Ramos (cell line): Measurements from ENCODE around the gene FPGS.

ENCODE experiments used
- in situ Hi-C: fragments of 300-500 bp; cut with MboI; formaldehyde crosslinking; loops from one replicate; pipeline ENCODE4 v1.14.3; 2022; ENCODE audit warnings: low sequenced_read_pairs; ENCODE audit not compliant: unreplicated experiment

The FPGS gene

DNA sequence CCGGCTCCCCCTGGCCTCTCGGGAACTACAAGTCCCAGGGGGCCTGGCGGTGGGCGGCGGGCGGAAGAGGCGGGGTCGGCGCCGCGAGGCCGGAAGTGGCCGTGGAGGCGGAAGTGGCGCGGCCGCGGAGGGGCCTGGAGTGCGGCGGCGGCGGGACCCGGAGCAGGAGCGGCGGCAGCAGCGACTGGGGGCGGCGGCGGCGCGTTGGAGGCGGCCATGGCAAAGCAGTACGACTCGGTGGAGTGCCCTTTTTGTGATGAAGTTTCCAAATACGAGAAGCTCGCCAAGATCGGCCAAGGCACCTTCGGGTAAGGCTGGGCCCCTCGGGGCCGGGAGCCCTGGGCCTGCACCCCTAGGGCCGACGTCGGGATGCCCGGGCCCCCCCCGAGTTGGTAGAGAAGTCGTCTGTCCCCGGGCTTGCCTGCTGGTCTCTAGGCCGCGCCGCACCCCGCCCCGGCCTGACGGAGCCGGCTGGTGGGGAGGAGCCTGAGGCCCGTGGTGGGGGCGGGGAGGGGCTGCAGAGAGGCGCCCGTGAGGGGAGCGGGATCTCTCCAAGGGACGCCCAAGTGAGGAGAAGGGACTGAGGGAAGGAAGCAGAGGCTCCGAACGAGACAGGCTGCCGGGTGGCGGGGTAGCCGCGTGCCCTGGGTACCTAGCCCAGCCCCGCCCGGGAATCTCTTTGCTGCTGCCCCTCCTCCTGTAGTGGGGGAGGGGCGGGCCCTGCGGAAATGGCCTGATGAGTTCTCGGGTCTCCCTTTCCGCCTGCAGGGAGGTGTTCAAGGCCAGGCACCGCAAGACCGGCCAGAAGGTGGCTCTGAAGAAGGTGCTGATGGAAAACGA is 16.5 kb upstream of the FPGS start, which contains the start of gene CDK9:
Gene CDK9, plus strand, starts transcription at position 102 of the 840 bp plus-strand sequence. Its CDS starts 115 bp downstream, at position 217.
- in situ Hi-C loops, result no loop called here

DNA sequence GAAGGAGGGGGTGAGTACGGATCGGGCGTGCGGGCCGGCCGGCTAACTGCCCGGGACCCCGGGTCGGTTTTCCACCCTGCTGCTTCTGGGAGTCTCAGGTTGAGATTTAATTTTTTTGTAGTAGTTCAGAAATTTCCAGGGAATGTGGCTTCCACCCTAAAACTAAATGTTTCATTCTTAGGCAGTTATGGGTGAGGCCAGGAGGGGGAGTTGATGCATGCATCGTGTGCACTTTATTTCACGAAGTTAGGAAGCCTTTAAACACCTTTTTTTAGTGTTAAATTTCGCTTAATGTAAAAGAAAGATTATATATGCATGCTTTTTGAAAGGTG is 15.9 kb upstream of the FPGS start:
- in situ Hi-C loops, result no loop called here

DNA sequence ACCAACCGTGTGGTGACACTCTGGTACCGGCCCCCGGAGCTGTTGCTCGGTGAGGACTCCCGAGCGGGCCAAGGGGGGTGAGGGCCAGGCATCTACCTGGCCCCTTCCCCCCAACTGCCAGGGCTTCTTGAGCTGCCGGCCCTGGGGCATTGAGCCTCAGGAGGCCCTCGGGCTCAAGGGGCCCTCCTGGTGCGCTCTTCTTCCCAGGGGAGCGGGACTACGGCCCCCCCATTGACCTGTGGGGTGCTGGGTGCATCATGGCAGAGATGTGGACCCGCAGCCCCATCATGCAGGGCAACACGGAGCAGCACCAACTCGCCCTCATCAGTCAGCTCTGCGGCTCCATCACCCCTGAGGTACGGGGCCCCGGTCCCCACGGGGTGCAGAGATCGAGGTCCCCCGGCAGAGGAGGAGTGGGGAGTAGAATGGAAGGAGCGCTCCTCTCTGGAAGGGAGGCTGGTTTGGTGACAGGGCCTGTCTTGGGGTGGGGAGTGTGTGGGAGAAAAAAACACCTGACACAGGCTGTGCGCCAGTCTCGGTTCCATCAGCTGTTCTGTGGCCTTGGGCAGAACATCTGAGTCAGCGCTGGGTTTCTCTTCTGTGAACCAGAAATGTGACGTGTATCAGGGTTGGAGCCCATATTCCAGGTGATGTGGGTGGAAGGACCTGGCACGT is 14.2 kb upstream of the FPGS start:
- in situ Hi-C loops, result no loop called here

DNA sequence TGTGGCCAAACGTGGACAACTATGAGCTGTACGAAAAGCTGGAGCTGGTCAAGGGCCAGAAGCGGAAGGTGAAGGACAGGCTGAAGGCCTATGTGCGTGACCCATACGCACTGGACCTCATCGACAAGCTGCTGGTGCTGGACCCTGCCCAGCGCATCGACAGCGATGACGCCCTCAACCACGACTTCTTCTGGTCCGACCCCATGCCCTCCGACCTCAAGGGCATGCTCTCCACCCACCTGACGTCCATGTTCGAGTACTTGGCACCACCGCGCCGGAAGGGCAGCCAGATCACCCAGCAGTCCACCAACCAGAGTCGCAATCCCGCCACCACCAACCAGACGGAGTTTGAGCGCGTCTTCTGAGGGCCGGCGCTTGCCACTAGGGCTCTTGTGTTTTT is 13.5 kb upstream of the FPGS start:
- in situ Hi-C loops, result no loop called here

DNA sequence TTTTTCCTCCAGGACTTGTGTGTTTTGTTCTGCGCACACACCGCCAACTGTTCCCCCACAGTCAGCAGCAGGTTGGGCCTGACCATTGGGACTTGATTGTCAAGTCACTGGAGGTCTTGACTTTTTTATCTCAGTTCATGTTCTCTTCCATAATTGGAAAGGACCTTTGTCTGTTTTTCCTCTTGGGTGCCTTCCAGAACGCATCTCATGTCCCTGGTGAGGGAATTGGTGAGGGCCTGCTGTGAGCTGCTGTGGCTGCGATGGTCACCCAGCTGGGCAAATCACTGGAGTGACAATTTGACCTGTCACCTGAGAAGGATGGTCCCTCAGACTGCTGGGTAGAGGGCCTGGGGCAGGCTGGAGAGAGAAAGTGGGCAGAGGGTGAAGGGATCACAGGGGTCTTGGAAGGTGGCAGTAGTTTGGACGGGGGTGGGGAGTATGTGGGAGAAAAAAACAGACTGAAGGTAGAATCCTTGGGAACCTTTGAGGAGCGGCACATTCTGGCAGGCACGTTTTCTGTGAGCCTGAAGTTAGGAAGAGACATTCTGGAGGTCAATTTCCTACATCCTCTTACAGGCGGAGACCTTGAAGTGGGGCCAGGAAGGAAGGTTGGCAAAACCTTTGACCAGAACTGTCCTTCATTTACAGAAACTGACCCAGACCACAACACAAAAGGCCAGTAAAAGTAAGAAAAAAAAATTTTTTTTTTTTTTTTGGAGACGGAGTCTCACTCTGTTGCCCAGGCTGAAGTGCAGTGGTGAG is 12.4 kb upstream of the FPGS start:
- in situ Hi-C loops, result no loop called here

DNA sequence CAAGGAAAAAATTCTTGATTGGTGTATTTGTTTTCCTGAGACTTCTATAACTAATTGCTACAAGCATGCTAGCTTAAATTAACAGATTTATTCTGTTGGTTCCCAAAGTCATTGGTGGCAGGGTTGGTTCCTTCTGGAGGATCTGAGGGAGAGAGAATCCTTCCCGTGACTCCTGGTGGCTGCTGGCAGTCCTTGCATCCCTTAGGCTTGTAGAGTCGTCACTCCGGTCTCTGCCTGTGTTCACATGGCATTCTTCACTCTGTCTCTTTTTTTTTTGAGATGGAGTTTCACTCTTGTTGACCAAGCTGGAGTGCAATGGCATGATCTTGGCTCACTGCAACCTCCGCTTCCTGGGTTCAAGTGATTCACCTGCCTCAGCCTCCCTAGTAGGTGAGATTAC is 11.6 kb upstream of the FPGS start:
- in situ Hi-C loops, result no loop called here

DNA sequence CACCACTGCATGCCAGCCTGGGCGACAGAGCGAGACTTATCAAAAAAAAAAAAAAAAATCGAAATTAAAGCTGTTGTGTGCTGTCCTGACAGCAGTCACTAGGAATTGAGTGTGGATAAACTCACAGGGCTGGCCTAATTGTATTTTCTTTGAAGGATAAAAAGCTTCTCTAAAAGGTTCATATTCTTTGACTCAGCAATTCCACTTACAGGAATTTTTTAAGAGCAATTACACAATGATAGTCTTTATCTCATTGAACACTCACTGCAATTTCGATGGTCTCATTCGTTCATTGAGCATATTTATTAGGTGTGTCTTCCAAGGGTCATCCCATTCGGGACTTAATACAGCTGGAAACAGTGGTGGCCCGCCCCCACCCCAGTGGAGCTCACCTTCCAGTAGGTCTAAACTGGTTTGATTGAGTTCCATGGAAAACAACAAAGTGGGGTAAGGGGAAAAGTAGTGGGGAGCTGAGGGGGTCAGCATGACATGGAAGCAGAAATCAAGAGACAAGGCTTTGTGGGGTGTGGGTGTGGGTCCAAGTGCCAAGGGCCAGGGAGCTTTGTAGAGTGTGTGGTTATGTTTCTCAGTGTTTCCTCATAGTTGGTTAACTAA is 10.2 kb upstream of the FPGS start:
- in situ Hi-C loops, result no loop called here

DNA sequence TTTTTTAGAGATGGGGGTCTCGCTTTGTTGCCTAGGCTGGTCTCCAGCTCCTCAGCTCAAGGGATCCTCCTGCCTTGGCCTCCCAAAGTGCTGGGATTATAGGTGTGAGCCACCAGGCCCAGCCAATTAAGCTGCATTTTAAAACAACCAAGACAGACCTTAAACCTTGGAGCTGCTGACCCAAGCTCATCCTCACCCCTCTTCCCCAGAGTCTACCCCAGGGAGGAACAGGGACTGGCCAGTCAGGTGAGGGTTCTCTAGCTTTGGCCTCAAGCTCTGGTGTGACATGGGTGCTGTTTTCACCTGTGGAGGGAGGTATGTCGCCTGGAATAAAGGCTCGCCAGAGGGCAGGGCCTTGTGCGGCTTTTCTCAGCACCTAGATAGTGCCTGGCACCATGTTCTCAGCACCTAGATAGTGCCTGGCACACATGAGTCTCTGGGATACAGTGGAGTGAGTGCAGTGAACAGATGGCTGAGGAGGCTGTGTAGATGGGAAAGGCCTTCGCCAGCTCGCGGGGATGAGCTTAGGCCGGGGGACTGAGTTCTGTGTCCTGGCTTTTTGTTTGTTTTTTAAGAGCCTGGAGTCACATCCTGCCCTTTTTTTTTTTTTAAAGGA is 9.5 kb upstream of the FPGS start:
- in situ Hi-C loops, result no loop called here

DNA sequence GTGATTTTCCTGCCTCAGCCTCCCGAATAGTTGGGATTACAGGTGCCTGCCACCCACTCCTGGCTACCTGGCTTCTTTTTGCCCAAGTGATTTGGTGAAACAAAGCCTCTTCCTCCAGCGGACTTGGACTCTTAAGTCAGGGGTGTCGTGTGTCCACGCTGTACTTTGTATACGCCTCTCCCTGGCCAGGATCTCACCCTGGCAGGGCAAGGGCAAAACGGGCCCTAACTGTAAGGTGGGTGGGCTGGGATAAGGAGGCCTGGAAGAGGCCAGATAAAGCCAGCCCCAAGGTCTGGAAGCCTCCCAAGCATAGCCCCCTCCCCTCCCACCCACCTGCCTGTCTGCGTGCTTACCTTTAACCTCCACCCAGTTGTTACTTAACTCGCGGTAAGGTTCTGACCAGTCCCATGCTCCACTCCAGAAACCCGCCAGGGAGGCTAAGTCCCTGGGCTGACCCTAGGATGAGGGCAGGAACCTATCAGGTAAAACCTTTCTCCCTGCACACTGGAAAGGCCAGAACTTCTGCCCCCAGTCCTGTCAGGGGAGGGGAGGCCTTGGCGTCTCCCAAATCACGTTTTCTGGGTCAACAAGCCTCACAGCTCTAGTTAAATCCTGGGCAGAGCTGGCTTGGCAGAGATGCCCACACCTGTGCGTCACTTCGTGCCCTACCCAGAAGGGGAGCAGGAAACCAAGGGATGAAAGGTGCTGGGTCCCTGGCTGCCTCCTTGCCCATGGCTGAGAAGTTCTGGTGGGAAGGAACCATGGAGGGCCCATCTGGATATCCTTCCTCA is 8.5 kb upstream of the FPGS start:
- in situ Hi-C loops, result no loop called here

DNA sequence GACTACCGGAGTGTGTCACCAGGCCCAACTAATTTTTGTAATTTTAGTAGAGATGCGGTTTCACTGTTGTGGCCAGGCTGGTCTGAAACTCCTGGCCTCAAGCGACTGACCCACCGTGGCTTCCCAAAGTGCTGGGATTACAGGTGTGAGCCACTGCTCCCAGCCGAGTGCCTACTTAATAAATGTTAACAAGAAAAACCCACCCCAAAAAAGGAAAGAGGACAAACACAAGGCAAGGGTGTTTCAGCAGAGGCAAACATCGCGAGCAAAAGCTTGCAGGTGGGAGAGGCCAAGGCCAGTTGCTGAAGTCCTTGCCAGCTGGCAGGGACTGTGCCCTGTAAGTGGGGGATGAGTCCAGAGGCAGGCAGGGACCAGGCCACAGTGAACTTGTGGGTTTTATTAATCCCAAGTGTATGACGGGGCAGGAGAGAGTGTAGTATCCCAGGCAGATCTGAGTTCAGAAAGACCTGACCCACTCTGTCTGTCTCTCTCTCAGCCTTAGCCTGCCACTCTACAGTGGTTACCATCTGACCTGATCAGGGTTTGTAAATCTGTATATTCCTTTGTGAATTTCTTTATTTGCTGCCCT is 6.4 kb upstream of the FPGS start:
- in situ Hi-C loops, result no loop called here

DNA sequence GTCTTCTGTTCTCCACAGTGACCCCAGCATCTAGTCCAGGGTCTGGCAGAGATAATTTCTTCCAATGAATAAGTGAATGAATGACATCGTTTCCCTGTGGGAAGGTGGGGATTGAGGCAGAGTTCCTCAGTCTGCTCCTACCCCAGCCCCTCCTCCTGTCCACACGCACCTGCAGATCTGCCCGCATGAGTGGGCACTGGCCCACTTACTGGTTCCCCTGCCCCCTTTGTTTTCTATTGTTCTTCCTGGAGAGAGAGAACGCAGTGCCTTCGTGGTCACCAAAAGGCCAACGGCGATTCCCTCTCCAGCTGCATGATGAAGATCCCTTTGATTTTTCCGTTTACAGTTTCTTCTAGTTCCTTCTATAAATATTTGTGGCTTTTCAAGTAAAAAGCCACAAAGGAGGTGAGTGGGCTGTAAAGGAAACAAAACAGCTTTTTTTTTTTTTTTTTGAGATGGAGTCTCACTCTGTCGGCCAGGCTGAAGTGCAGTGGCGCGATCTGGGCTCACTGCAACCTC is 5.8 kb upstream of the FPGS start:
- in situ Hi-C loops, result no loop called here

DNA sequence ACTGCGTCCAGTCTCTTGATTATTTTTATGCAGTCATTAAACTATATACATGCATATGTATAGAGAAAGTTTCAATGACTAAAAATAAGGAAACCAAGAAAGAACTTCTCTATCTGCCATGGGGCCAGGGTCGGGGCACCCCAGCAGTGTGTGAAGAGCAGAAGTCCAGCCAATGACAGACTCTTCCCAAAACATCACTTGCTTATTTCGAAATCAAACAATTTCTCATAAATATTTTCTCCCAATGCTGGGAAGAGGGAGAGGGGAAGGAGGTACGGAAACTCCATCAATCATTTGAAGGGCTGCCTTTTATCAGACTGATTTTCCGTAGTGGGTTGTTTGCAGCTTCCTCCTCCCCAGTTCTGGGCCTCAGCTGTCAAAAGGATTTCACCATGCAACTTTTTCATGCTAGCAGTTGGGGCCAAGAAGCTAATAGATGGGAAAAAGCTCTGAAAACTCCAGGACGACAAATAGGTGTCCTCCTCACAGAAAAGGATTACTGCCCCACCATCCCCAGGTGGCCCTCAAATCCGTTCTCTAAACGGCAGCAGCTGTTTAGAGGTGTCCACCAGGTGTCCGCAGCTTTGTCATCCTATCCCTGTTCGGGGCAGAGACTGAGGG is 617 bp upstream of the FPGS start:
- in situ Hi-C loops, result no loop called here

DNA sequence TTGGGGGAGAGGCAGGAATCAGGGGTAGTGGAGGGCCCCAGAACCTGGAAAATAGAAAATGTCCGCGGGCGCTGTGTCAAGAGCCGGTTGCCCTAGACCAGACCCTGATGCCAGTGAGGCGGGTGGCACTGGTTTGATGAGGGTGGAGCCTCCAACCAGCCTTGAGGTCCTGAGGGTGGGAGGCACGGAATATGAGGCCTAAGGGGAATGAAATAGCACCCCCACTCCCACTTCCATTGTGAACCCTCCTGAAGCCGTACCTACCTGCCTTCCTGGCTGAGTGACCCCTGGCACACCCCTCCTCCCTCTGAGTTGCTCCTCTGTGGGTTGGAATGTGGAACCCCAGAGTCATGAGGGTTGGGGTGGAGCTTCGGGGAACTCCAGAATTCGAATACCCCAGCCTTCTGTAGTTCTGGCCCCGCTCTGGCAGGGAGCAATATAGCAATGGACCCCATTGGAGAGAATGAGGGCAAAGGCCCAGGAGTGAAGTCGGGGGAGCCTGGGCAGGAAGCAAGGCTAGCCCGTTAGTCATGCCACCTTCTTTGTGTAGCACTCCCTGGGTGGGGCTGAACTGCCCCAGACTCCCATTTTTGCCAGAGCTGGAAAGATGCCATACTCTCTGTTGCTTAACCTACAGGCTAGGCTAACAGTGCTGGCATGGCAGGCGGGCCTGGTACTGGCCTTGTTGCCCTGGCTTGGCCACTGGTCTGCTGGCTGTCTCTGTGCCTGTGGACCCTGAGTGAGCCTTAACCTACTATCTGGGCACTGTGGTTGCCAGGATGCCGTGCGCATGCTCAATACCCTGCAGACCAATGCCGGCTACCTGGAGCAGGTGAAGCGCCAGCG is 1.0 kb downstream of the FPGS start:
- in situ Hi-C loops, result no loop called here

DNA sequence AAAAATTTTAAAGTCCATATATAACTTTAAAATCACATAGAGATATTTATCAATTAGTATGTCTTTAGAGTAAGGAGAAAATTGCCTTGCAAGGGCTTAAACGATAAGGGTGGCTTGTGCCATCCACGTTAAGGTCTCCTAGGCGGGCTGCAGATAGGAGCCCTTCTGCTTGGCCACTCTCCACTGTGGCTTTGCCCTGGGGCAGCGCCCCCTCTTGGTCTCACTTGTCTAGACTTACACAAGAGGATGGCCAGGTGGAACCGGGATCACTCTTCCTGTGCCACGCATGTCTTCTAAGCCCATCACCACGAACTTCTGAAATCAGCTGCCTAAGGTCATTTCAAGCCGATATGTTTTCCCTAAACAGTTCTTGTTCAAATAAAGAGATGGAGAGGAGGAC is 2.9 kb downstream of the FPGS start:
- in situ Hi-C loops, result no loop called here

DNA sequence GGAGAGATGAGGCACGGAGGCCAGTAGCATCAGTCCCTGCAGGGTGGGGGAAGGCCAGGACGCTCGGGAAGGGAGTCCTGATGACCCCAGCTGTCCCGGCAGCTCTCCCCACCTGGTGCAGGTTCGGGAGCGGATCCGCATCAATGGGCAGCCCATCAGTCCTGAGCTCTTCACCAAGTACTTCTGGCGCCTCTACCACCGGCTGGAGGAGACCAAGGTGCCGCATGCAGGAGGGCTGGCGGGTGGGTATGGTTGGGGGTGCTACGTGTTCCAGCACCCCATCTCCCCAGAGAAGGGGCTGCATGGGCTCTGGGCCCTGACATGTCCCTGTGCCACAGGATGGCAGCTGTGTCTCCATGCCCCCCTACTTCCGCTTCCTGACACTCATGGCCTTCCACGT is 4.2 kb downstream of the FPGS start:
- in situ Hi-C loops, result no loop called here

DNA sequence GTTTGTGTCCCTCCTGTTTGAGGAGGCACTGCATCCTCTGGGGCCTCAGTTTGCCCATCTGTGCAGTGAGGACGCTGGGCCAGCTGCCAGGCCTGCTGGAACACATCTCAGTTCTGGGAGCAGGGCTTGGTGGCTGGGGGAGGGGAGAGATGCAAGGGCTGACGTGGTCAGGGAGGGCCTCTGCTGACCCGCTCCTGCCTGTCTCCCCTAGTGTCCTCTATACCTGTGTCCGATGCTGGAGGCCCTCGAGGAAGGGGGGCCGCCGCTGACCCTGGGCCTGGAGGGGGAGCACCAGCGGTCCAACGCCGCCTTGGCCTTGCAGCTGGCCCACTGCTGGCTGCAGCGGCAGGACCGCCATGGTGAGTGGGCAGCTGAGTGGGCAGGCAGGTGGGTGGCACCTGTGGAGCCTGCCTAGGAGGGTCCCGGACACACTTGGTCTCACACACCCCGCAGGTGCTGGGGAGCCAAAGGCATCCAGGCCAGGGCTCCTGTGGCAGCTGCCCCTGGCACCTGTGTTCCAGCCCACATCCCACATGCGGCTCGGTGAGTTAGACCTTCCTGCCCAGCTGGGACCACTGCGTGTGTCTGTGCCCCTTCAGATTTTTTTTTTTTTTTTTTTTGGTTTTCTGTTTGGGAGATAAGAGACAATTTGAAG is 5.8 kb downstream of the FPGS start:
- in situ Hi-C loops, result no loop called here

DNA sequence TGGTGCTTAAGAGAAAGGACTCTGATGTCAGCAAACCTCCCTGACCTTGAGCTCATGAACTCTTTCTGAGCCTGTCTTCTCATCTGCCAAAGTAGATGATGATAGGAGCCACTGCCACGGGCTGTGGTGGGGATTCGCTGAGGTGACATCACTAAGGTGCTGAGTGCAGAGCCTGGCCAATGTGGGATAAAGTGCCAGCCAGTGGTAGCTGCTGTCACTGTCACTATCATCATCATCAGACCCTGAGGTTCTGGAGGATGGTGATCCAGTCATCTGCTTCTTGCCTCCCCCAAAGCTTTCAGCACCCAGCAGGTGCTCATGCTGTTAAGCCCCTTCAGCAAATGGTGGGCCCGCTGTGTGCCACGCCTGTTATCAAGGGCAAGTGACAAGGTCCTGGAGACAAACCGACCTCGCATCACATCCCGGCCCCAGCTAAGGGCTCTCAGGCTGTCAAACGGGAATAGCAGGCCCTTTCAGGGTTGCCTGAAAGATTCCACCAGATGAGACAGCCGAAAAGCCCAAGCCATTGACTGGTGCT is 6.4 kb downstream of the FPGS start:
- in situ Hi-C loops, result no loop called here
